ENCODE data around the gene PLCH1. TPM values are rescaled to one million over a fixed set of nuclear protein-coding genes. Genes with fewer than 3 reads are reported as not detected.
"Not testable (repeated sequence)": the region's sequence is repeated elsewhere in the genome, so short reads cannot be mapped to it uniquely, and the experiment has no call there.

The PLCH1 gene
- polyA plus RNA-seq, 6 donors from 2014 or later, result not detected

GRCh38 chr3:155398046-155398445, 346.8 kb downstream of the PLCH1 start:
- Mint-ChIP-seq H3K27me3 (no peaks in the 10 kb centered on the region), H3K36me3 (no peaks in the 10 kb centered on the region), H3K9me3 (peaks cover 0 to 12% (median 5%) of the 10 kb centered on the region in 7 donors), H3K4me3 (no peak overlapping the region), H3K27ac (no peak overlapping the region), H3K4me1 (no peaks in the 10 kb centered on the region)
- ATAC-seq (ENCODE audit: low read depth in 2 of 2) (no peak), DNase-seq (no peak)

GRCh38 chr3:155394896-155395295, 350.0 kb downstream of the PLCH1 start:
- not testable (repeated sequence) for H3K36me3 Mint-ChIP-seq, H3K4me3 Mint-ChIP-seq, H3K4me1 Mint-ChIP-seq

GRCh38 chr3:155394240-155394639, 350.6 kb downstream of the PLCH1 start:
- Mint-ChIP-seq H3K4me1 (no peaks in the 10 kb centered on the region), H3K4me3 (no peak overlapping the region), H3K27ac (no peak overlapping the region), H3K9me3 (peaks cover 0 to 12% (median 5%) of the 10 kb centered on the region in 7 donors), H3K27me3 (no peaks in the 10 kb centered on the region), H3K36me3 (no peaks in the 10 kb centered on the region)
- DNase-seq, result no peak
- no peak for ATAC-seq (ENCODE audit: low read depth in 2 of 2)

More at GRCh38 chr3:155394896-155395295, 350.0 kb downstream of the PLCH1 start:
- DNase-seq; H3K27me3 Mint-ChIP-seq; ATAC-seq (ENCODE audit: low read depth in 2 of 2); H3K27ac Mint-ChIP-seq: not testable (repeated sequence)
- peaks cover 0 to 12% (median 5%) of the 10 kb centered on the region in 7 donors for H3K9me3 Mint-ChIP-seq

- Mint-ChIP-seq H3K36me3 (no peaks in the 10 kb centered on the region), H3K4me1 (no peaks in the 10 kb centered on the region), H3K4me3 (no peak overlapping the region), H3K27ac (no peak overlapping the region), H3K27me3 (no peaks in the 10 kb centered on the region), H3K9me3 (peaks cover 0 to 12% (median 5%) of the 10 kb centered on the region in 7 donors)
- no peak for ATAC-seq (ENCODE audit: low read depth in 2 of 2)
- DNase-seq, result no peak
Measured at GRCh38 chr3:155393316-155393715, 351.6 kb downstream of the PLCH1 start.

GRCh38 chr3:155392138-155392537, 352.7 kb downstream of the PLCH1 start:
- peak overlapping the region in 1 of 8 donors; percentile 9 for H3K4me3 Mint-ChIP-seq
- no peak for DNase-seq
- peaks cover 0 to 2% (median 0%) of the 10 kb centered on the region in 3 donors for H3K27me3 Mint-ChIP-seq
- H3K9me3 Mint-ChIP-seq, result peaks cover 0 to 12% (median 5%) of the 10 kb centered on the region in 7 donors
- H3K36me3 Mint-ChIP-seq, result no peaks in the 10 kb centered on the region
- H3K27ac Mint-ChIP-seq, result no peak overlapping the region
- ATAC-seq (ENCODE audit: low read depth in 2 of 2), result no peak
- no peaks in the 10 kb centered on the region for H3K4me1 Mint-ChIP-seq

- Mint-ChIP-seq H3K9me3 (peaks cover 0 to 12% (median 5%) of the 10 kb centered on the region in 7 donors), H3K36me3 (no peaks in the 10 kb centered on the region), H3K27ac (no peak overlapping the region), H3K27me3 (peaks cover 0 to 4% (median 0%) of the 10 kb centered on the region in 3 donors), H3K4me1 (no peaks in the 10 kb centered on the region), H3K4me3 (no peak overlapping the region)
- DNase-seq (no peak), ATAC-seq (ENCODE audit: low read depth in 2 of 2) (no peak)
Measured at GRCh38 chr3:155391551-155391958, 353.3 kb downstream of the PLCH1 start.

- Mint-ChIP-seq H3K27ac (no peak overlapping the region), H3K9me3 (peaks cover 0 to 12% (median 5%) of the 10 kb centered on the region in 7 donors), H3K36me3 (no peaks in the 10 kb centered on the region), H3K4me3 (no peak overlapping the region), H3K27me3 (peaks cover 0 to 4% (median 0%) of the 10 kb centered on the region in 3 donors), H3K4me1 (no peaks in the 10 kb centered on the region)
- no peak for ATAC-seq (ENCODE audit: low read depth in 2 of 2)
- no peak for DNase-seq
Measured at GRCh38 chr3:155391104-155391503, 353.8 kb downstream of the PLCH1 start.

- Mint-ChIP-seq H3K36me3 (no peaks in the 10 kb centered on the region), H3K4me3 (no peak overlapping the region), H3K27ac (no peak overlapping the region), H3K4me1 (no peaks in the 10 kb centered on the region), H3K27me3 (peaks cover 0 to 4% (median 0%) of the 10 kb centered on the region in 3 donors), H3K9me3 (peaks cover 0 to 7% (median 5%) of the 10 kb centered on the region in 7 donors)
- no peak for ATAC-seq (ENCODE audit: low read depth in 2 of 2)
- no peak for DNase-seq
Measured at GRCh38 chr3:155390351-155390750, 354.5 kb downstream of the PLCH1 start.

GRCh38 chr3:155388417-155388816, 356.5 kb downstream of the PLCH1 start:
- no peak for ATAC-seq (ENCODE audit: low read depth in 2 of 2)
- H3K27me3 Mint-ChIP-seq, result peaks cover 0 to 4% (median 0%) of the 10 kb centered on the region in 3 donors
- no peaks in the 10 kb centered on the region for H3K36me3 Mint-ChIP-seq
- no peaks in the 10 kb centered on the region for H3K4me1 Mint-ChIP-seq
- no peak overlapping the region for H3K4me3 Mint-ChIP-seq
- DNase-seq, result no peak
- H3K9me3 Mint-ChIP-seq, result no peaks in the 10 kb centered on the region
- H3K27ac Mint-ChIP-seq, result no peak overlapping the region

- no peak overlapping the region for H3K27ac Mint-ChIP-seq
- ATAC-seq (ENCODE audit: low read depth in 2 of 2) (no peak), DNase-seq (no peak)
- no peaks in the 10 kb centered on the region for H3K4me1 Mint-ChIP-seq
- H3K27me3 Mint-ChIP-seq, result peaks cover 0 to 4% (median 0%) of the 10 kb centered on the region in 3 donors
- no peak overlapping the region for H3K4me3 Mint-ChIP-seq
- H3K36me3 Mint-ChIP-seq, result no peaks in the 10 kb centered on the region
- no peaks in the 10 kb centered on the region for H3K9me3 Mint-ChIP-seq
Measured at GRCh38 chr3:155387571-155387970, 357.3 kb downstream of the PLCH1 start.

GRCh38 chr3:155386919-155387318, 358.0 kb downstream of the PLCH1 start:
- DNase-seq (no peak), ATAC-seq (ENCODE audit: low read depth in 2 of 2) (no peak)
- H3K27ac Mint-ChIP-seq, result no peak overlapping the region
- no peaks in the 10 kb centered on the region for H3K4me1 Mint-ChIP-seq
- peaks cover 0 to 4% (median 0%) of the 10 kb centered on the region in 3 donors for H3K27me3 Mint-ChIP-seq
- no peak overlapping the region for H3K4me3 Mint-ChIP-seq
- H3K36me3 Mint-ChIP-seq, result no peaks in the 10 kb centered on the region
- H3K9me3 Mint-ChIP-seq, result no peaks in the 10 kb centered on the region

- Mint-ChIP-seq H3K4me1 (no peaks in the 10 kb centered on the region), H3K27me3 (peaks cover 0 to 4% (median 0%) of the 10 kb centered on the region in 3 donors), H3K36me3 (no peaks in the 10 kb centered on the region), H3K4me3 (no peak overlapping the region), H3K9me3 (no peaks in the 10 kb centered on the region), H3K27ac (no peak overlapping the region)
- ATAC-seq (ENCODE audit: low read depth in 2 of 2) (no peak), DNase-seq (no peak)
Measured at GRCh38 chr3:155385896-155386625, 358.8 kb downstream of the PLCH1 start.

GRCh38 chr3:155382396-155383042, 362.4 kb downstream of the PLCH1 start:
- Mint-ChIP-seq H3K27ac (no peak overlapping the region), H3K9me3 (no peaks in the 10 kb centered on the region)

GRCh38 chr3:155377847-155378246, 367.0 kb downstream of the PLCH1 start:
- Mint-ChIP-seq H3K27me3 (no peaks in the 10 kb centered on the region), H3K27ac (no peak overlapping the region), H3K4me1 (no peaks in the 10 kb centered on the region), H3K36me3 (no peaks in the 10 kb centered on the region), H3K9me3 (no peaks in the 10 kb centered on the region), H3K4me3 (no peak overlapping the region)
- DNase-seq (no peak), ATAC-seq (ENCODE audit: low read depth in 2 of 2) (no peak)

More at GRCh38 chr3:155382396-155383042, 362.4 kb downstream of the PLCH1 start:
- H3K36me3 Mint-ChIP-seq, result no peaks in the 10 kb centered on the region
- ATAC-seq (ENCODE audit: low read depth in 2 of 2), result no peak
- peaks cover 0 to 4% (median 0%) of the 10 kb centered on the region in 3 donors for H3K27me3 Mint-ChIP-seq
- H3K4me3 Mint-ChIP-seq, result no peak overlapping the region
- no peaks in the 10 kb centered on the region for H3K4me1 Mint-ChIP-seq
- DNase-seq, result no peak

Data from naive B cell (primary cell).